Liver (tissue), 9 donors: Measurements from ENCODE around the gene DNAI4. TPM values are rescaled to one million over a fixed set of nuclear protein-coding genes. Genes with fewer than 3 reads are reported as not detected.

Experiments
- DNase-seq: peaks from one replicate; pipeline ENCODE4 v3.0.0-alpha.2; 2017; ENCODE audit warnings: low spot score
- H3K27ac ChIP-seq, 2 donors: one replicate each; pipeline ENCODE4 v1.7.0; 2013; ENCODE audit warnings: inconsistent platforms in 2 of 2, low read length in 2 of 2, control low read depth in 1 of 2, low read depth in 1 of 2, mild to moderate bottlenecking in 1 of 2
- H3K27me3 ChIP-seq, 4 donors: one replicate each; pipeline versions ENCODE4 v1.6.1 to v1.7.0; 2013; ENCODE audit warnings: low read length in 3 of 4, inconsistent platforms in 1 of 4, mild to moderate bottlenecking in 1 of 4, moderate library complexity in 1 of 4; ENCODE audit not compliant: control insufficient read depth in 4 of 4, insufficient read depth in 4 of 4
- H3K36me3 ChIP-seq, 4 donors: one replicate each; pipeline versions ENCODE4 v1.6.1 to v1.7.0; 2013; ENCODE audit warnings: low read length in 3 of 4, mild to moderate bottlenecking in 3 of 4, low read depth in 1 of 4, moderate library complexity in 1 of 4; ENCODE audit not compliant: control insufficient read depth in 4 of 4, insufficient read depth in 3 of 4
- H3K4me1 ChIP-seq, 4 donors: one replicate each; pipeline versions ENCODE4 v1.6.1 to v1.7.0; 2013; ENCODE audit warnings: low read length in 3 of 4, mild to moderate bottlenecking in 3 of 4, moderate library complexity in 1 of 4; ENCODE audit not compliant: control insufficient read depth in 4 of 4, insufficient read depth in 4 of 4
- H3K4me3 ChIP-seq, 3 donors: one replicate each; pipeline versions ENCODE4 v1.6.1 to v1.7.0; 2013; ENCODE audit warnings: low read length in 3 of 3, control low read depth in 1 of 3, low read depth in 1 of 3, mild to moderate bottlenecking in 1 of 3
- H3K9ac ChIP-seq, 2 donors: one replicate each; pipeline ENCODE4 v1.7.0; 2013; ENCODE audit warnings: low read length in 2 of 2, mild to moderate bottlenecking in 2 of 2, moderate library complexity in 2 of 2, control low read depth in 1 of 2, low read depth in 1 of 2
- H3K9me3 ChIP-seq, 4 donors: one replicate each; pipeline versions ENCODE4 v1.6.1 to v1.7.0; 2013; ENCODE audit warnings: low read length in 3 of 4; ENCODE audit not compliant: control insufficient read depth in 4 of 4
- EGR1 ChIP-seq, 2 donors: IDR thresholded peaks; 2 replicates each; pipeline ENCODE4 v1.6.1; 2016 to 2018; ENCODE audit warnings: antibody characterized with exemption in 2 of 2, low read depth in 2 of 2
- FOXA1 ChIP-seq: IDR thresholded peaks from 2 replicates; pipeline ENCODE4 v1.6.1; 2016; ENCODE audit warnings: antibody characterized with exemption
- FOXA2 ChIP-seq: IDR thresholded peaks from 2 replicates; pipeline ENCODE4 v1.6.1; 2016; ENCODE audit warnings: antibody characterized with exemption
- GABPA ChIP-seq, 2 donors: IDR thresholded peaks in 1 of 2; conservative IDR thresholded peaks in 1 of 2; 2 replicates each; pipeline ENCODE4 v1.6.1; 2016; ENCODE audit warnings: antibody characterized with exemption in 2 of 2, mild to moderate bottlenecking in 1 of 2, moderate library complexity in 1 of 2
- HNF4G ChIP-seq: IDR thresholded peaks from 2 replicates; pipeline ENCODE4 v1.6.1; 2016; ENCODE audit warnings: antibody characterized with exemption
- JUND ChIP-seq, 2 donors: IDR thresholded peaks; 2 replicates each; pipeline ENCODE4 v1.6.1; 2016; ENCODE audit warnings: antibody characterized with exemption in 2 of 2
- NR2F2 ChIP-seq: IDR thresholded peaks from 2 replicates; pipeline ENCODE4 v1.6.1; 2016; ENCODE audit warnings: antibody characterized with exemption
- RAD21 ChIP-seq, 2 donors: IDR thresholded peaks; 2 replicates each; pipeline ENCODE4 v1.6.1; 2016; ENCODE audit warnings: antibody characterized with exemption in 2 of 2, mild to moderate bottlenecking in 2 of 2
- REST ChIP-seq: IDR thresholded peaks from 2 replicates; pipeline ENCODE4 v1.6.1; 2016; ENCODE audit warnings: antibody characterized with exemption, mild to moderate bottlenecking
- RXRA ChIP-seq, 2 donors: IDR thresholded peaks; 2 replicates each; pipeline ENCODE4 v1.6.1; 2017 to 2018; ENCODE audit warnings: antibody characterized with exemption in 2 of 2, mild to moderate bottlenecking in 1 of 2
- TAF1 ChIP-seq: conservative IDR thresholded peaks from 2 replicates; pipeline ENCODE4 v1.6.1; 2016; ENCODE audit warnings: antibody characterized with exemption, mild to moderate bottlenecking
- YY1 ChIP-seq: IDR thresholded peaks from 2 replicates; pipeline ENCODE4 v1.6.1; 2016; ENCODE audit warnings: antibody characterized with exemption, mild to moderate bottlenecking
- WGBS: extraction: QIAGEN DNeasy Blood & Tissue Kit; methylation state at CpG from one replicate; pipeline ENCODE4 v1.1.7; 2013; 5-methylcytosine and 5-hydroxymethylcytosine counted together
- polyA plus RNA-seq, 2 donors: library from polyadenylated mRNA; stranded (reverse) in 1 of 2; unstranded in 1 of 2; fragments of 200-250 nt in 1 of 2; fragments of >200 nt in 1 of 2; fragmentation: Nextera tagmentation in 1 of 2; extraction: Ambion mirVana in 1 of 2; gene quantifications; one replicate each; pipeline versions ENCODE4 v1.2.1 to v1.2.3, GENCODE V29; 2013 to 2015
- total RNA-seq, 2 donors: library from RNA; depleted of rRNA; stranded (reverse); fragments of >200 nt; gene quantifications; one replicate each; pipeline ENCODE4 v1.2.3, GENCODE V29; 2014
- TF ChIP-seq, protein P1 (sequence below): fragments of 150-350 bp; IDR thresholded peaks from 2 replicates; pipeline ENCODE4 v1.5.1; 2017; ENCODE audit warnings: improper control_type of control experiment, low read depth, low read length; ENCODE audit not compliant: missing input control
- TF ChIP-seq, protein P2 (sequence below): IDR thresholded peaks from 2 replicates; pipeline ENCODE4 v1.6.1; 2016; ENCODE audit warnings: antibody characterized with exemption
- TF ChIP-seq, protein P3 (sequence below): IDR thresholded peaks from 2 replicates; pipeline ENCODE4 v1.6.1; 2016; ENCODE audit warnings: antibody characterized with exemption
- donor health status: healthy.
- donor health status: healthy.
- donor health status: healthy.
- donor health status: healthy.
- donor health status: healthy.

Gene DNAI4
- total and polyA plus RNA-seq, 4 donors = 0.42 to 1.8 (median 0.84) TPM

DNA sequence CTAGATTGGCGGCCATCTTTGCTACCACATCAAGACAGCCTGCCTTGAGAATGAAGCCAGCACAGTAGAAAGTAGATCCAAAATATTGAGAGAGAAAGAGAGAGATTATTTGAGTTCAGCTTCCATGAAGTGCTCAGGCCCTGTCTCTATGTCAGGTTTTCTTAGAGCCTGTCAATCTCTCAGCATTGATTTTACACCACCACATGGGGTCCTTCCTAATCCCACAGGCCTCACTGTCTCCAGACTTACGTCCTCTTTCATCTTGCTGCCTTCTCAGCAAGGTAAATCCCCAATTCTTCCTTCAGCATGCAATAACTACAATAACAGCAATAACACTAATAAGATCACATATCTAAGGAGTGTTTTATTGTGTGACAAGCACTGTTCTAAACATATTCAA is 151.4 kb downstream of the DNAI4 start:
- DNase-seq = no peak
- no peak for TF ChIP-seq YY1
- Histone ChIP-seq H3K36me3 (peaks cover 0 to 11% (median 2%) of the 10 kb centered on the region in 4 donors), H3K9me3 (no peaks in the 10 kb centered on the region), H3K4me1 (no peaks in the 10 kb centered on the region), H3K27me3 (no peaks in the 10 kb centered on the region), H3K4me3 (no peak overlapping the region), H3K9ac (no peak overlapping the region), H3K27ac (no peak overlapping the region)
- WGBS = 98% methylated on average over 2 of the region's 2 CpGs

- Histone ChIP-seq H3K4me1 (no peaks in the 10 kb centered on the region), H3K4me3 (no peak overlapping the region), H3K36me3 (peaks cover 0 to 11% (median 2%) of the 10 kb centered on the region in 4 donors), H3K27ac (no peak overlapping the region), H3K27me3 (no peaks in the 10 kb centered on the region), H3K9ac (no peak overlapping the region), H3K9me3 (no peaks in the 10 kb centered on the region)
- no peak for DNase-seq
- TF ChIP-seq REST (no peak), EGR1 (IDR thresholded peaks at IDR 0.05; ENCODE audit: low read depth in 2 of 2) (no peak), FOXA1 (no peak), NR2F2 (no peak), RAD21 (IDR thresholded peaks at IDR 0.05) (no peak), GABPA (IDR thresholded peaks at IDR 0.05 in 1 of 2, conservative IDR thresholded peaks at IDR 0.05 in 1 of 2) (no peak), TAF1 (no peak), JUND (IDR thresholded peaks at IDR 0.05) (no peak), FOXA2 (no peak), RXRA (IDR thresholded peaks at IDR 0.05) (no peak), YY1 (no peak), HNF4G (no peak)
- TF ChIP-seq, protein P1, sequence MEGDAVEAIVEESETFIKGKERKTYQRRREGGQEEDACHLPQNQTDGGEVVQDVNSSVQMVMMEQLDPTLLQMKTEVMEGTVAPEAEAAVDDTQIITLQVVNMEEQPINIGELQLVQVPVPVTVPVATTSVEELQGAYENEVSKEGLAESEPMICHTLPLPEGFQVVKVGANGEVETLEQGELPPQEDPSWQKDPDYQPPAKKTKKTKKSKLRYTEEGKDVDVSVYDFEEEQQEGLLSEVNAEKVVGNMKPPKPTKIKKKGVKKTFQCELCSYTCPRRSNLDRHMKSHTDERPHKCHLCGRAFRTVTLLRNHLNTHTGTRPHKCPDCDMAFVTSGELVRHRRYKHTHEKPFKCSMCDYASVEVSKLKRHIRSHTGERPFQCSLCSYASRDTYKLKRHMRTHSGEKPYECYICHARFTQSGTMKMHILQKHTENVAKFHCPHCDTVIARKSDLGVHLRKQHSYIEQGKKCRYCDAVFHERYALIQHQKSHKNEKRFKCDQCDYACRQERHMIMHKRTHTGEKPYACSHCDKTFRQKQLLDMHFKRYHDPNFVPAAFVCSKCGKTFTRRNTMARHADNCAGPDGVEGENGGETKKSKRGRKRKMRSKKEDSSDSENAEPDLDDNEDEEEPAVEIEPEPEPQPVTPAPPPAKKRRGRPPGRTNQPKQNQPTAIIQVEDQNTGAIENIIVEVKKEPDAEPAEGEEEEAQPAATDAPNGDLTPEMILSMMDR = no peak
- TF ChIP-seq, protein P2, sequence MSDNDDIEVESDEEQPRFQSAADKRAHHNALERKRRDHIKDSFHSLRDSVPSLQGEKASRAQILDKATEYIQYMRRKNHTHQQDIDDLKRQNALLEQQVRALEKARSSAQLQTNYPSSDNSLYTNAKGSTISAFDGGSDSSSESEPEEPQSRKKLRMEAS = no peak
- TF ChIP-seq, protein P3, sequence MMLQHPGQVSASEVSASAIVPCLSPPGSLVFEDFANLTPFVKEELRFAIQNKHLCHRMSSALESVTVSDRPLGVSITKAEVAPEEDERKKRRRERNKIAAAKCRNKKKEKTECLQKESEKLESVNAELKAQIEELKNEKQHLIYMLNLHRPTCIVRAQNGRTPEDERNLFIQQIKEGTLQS = no peak
- 89% methylated on average over 4 of the region's 4 CpGs for WGBS
These were observed 154.0 kb downstream of the DNAI4 start for GRCh38 chr1:66770694-66771093.
